ENCODE data around the gene ZNF750.

ZNF750 gene

GRCh38 chr17:82806645-82807044, 33.2 kb downstream of the ZNF750 start:
- CTCF ChIA-PET = no interaction called here
- POLR2A ChIA-PET = no interaction called here

More at GRCh38 chr17:82806645-82807044, 33.2 kb downstream of the ZNF750 start:
- Histone ChIP-seq H3K9me3 (ENCODE audit: control insufficient read depth, insufficient read depth, low read depth, low read length) (no peaks in the 10 kb centered on the region), H3K27ac (ENCODE audit: extremely low read depth, low read depth, low read length) (no peak overlapping the region), H3K36me3 (ENCODE audit: control insufficient read depth in 2 of 2, insufficient read depth in 1 of 2, low read length in 2 of 2) (peaks cover 3 to 53% of the 10 kb centered on the region in 2 experiments; a peak in 2 of 3 replicates), H3K4me1 (ENCODE audit: control insufficient read depth, insufficient read depth, low read length) (no peaks in the 10 kb centered on the region), H3K4me3 (ENCODE audit: low read depth, low read length) (no peak overlapping the region)
- no peak for TF ChIP-seq ZNF548 (tag by site-specific recombination; IDR thresholded peaks at IDR 0.05)
- no peak for TF ChIP-seq OSR2 (tag by site-specific recombination; IDR thresholded peaks at IDR 0.05)
- no peak for TF ChIP-seq ZNF155 (tag by site-specific recombination; IDR thresholded peaks at IDR 0.05)
- TF ChIP-seq ZNF560 (tag by site-specific recombination; IDR thresholded peaks at IDR 0.05; ENCODE audit: borderline replicate concordance) = no peak
- no peak for TF ChIP-seq ZBTB1 (tag by site-specific recombination; IDR thresholded peaks at IDR 0.05)
- no peak for TF ChIP-seq ZNF561 (tag by site-specific recombination; IDR thresholded peaks at IDR 0.05; ENCODE audit: borderline replicate concordance)
- TF ChIP-seq SP2 (tag by site-specific recombination; IDR thresholded peaks at IDR 0.05) = no peak
- TF ChIP-seq ZNF488 (tag by site-specific recombination; IDR thresholded peaks at IDR 0.05) = no peak
- TF ChIP-seq ZNF785 (tag by site-specific recombination; IDR thresholded peaks at IDR 0.05) = no peak
- TF ChIP-seq ZNF48 (tag by site-specific recombination; IDR thresholded peaks at IDR 0.05) = no peak
- TF ChIP-seq ZBTB49 (tag by site-specific recombination; IDR thresholded peaks at IDR 0.05; ENCODE audit: low read depth) = no peak
- no peak for TF ChIP-seq ZSCAN16 (tag by site-specific recombination; IDR thresholded peaks at IDR 0.05)
- TF ChIP-seq PRDM2 (tag by site-specific recombination; IDR thresholded peaks at IDR 0.05; ENCODE audit: borderline replicate concordance) = no peak
- no peak for TF ChIP-seq REPIN1 (tag by site-specific recombination; IDR thresholded peaks at IDR 0.05; ENCODE audit: low read depth)
- no peak for TF ChIP-seq ZNF140 (tag by site-specific recombination; IDR thresholded peaks at IDR 0.05)
- no peak for TF ChIP-seq ZBTB10 (tag by site-specific recombination; IDR thresholded peaks at IDR 0.05)
- TF ChIP-seq BCL6B (tag by site-specific recombination; IDR thresholded peaks at IDR 0.05) = no peak

Data from HEK293 (cell line).